Omental fat pad (tissue), 4 donors: ENCODE data around the gene MLH1. TPM values are rescaled to one million over a fixed set of nuclear protein-coding genes. Genes with fewer than 3 reads are reported as not detected.

Experiments
- ATAC-seq: fragments of 150-250 bp; one replicate; pipeline ENCODE4 v1.9.1; 2016; ENCODE audit warnings: mild to moderate bottlenecking, moderate library complexity; ENCODE audit not compliant: low FRiP score
- DNase-seq: peaks from one replicate; pipeline ENCODE4 v3.0.0-alpha.2; 2019; ENCODE audit warnings: low spot score
- total RNA-seq, 4 donors: library from RNA; depleted of rRNA; stranded (reverse); fragments of >200 nt; gene quantifications; one replicate each; pipeline ENCODE4 v1.1.0, GENCODE V29; 2016
- TF ChIP-seq, protein P1 (sequence below), 3 donors: fragments of 450-650 bp; IDR thresholded peaks; one replicate each; pipeline ENCODE4 v1.5.1; 2016 to 2017; ENCODE audit warnings: antibody characterized with exemption in 3 of 3, mild to moderate bottlenecking in 3 of 3, moderate library complexity in 2 of 3

MLH1 gene
- total RNA-seq, 4 donors from 2014 or later: 23.2 to 30.3 (median 28.6) TPM

DNA sequence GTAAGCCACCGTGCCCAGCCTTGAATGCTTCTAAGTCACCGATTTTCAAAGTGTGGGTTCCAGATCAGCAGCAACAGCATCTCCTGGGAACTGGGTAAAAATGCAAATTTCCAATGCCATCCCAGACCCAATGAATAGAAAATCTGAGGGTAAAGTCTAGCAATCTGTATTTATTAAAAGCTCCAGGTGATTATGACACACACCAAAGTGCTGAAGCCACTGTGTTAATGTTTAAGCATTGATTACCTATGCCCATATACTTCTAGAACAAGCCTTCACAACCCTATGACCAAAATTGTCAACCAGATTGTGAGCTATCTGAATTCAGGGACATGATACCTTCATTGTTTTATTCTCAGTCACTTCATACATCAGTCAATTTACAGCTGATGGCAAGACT is 94.6 kb downstream of the MLH1 start:
- no peak for DNase-seq
- ATAC-seq: no peak

GRCh38 chr3:37092484-37092883 is 99.2 kb downstream of the MLH1 start:
- TF ChIP-seq, protein P1, sequence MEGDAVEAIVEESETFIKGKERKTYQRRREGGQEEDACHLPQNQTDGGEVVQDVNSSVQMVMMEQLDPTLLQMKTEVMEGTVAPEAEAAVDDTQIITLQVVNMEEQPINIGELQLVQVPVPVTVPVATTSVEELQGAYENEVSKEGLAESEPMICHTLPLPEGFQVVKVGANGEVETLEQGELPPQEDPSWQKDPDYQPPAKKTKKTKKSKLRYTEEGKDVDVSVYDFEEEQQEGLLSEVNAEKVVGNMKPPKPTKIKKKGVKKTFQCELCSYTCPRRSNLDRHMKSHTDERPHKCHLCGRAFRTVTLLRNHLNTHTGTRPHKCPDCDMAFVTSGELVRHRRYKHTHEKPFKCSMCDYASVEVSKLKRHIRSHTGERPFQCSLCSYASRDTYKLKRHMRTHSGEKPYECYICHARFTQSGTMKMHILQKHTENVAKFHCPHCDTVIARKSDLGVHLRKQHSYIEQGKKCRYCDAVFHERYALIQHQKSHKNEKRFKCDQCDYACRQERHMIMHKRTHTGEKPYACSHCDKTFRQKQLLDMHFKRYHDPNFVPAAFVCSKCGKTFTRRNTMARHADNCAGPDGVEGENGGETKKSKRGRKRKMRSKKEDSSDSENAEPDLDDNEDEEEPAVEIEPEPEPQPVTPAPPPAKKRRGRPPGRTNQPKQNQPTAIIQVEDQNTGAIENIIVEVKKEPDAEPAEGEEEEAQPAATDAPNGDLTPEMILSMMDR (IDR thresholded peaks at IDR 0.05): no peak
- ATAC-seq (no peak), DNase-seq (no peak)

More for the DNA sequence above, 94.6 kb downstream of the MLH1 start:
- TF ChIP-seq, protein P1 (IDR thresholded peaks at IDR 0.05): no peak

DNA sequence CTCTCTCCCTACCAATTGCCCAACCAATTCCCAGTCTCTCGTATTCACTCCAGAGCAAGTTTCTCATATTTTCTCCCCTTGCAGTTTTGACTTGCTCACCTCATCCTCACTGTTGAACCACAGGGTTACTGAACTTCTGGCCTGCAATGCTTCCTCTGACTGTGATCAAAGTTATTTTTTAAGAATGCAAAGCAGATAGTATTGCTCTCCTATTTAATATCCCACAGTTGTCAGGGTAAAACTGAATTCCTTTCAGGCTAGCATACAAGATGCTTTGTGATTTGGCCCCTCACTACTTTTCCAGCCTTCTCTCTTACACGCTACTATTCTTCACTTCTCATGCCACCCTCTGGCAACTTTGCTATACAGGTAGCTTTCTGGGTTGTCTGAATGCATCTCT is 100.2 kb downstream of the MLH1 start:
- ATAC-seq: no peak
- TF ChIP-seq, protein P1 (IDR thresholded peaks at IDR 0.05): no peak
- DNase-seq: no peak

DNA sequence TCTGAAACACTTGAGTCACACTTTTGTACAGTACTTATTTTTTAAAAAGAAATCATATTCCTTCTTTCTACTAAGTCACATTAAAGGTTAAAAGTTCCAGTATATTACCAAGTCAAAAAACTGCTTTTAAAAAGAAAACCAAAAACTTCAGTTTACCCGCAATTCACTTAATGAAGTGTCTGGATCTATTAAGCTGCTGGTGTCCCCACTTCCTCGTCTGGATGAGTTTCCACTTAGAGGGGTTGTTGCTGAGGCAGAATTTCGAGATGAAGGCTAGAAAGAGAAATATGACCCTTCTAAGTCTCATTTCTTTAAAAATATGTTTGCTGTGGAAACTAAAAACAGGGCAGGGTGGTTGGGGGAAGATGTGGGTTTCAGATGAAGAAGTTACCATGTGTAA is 101.3 kb downstream of the MLH1 start:
- ATAC-seq: no peak
- TF ChIP-seq, protein P1 (IDR thresholded peaks at IDR 0.05): no peak
- no peak for DNase-seq

DNA sequence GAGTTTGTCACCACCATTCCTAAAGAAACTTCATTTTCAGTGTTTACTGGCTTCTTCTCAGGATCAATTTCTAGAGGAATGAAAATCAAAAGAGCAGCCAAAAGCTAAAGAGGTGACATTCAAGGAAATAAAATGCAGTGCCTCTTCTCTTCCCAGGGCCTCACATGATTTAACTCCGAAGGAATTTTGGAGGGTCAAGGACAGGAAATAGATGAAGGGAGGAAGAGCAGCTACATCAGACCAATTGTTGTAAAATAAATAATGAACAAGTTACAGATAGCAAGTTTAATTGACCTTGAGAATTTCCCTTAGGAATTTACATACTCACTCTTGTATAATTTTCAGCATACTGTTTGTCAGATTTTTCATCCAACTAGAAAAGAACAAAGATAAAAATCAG is 103.0 kb downstream of the MLH1 start:
- ATAC-seq (no peak), DNase-seq (no peak)
- TF ChIP-seq, protein P1 (IDR thresholded peaks at IDR 0.05): no peak

GRCh38 chr3:37096975-37097374 is 103.7 kb downstream of the MLH1 start:
- DNase-seq: no peak
- TF ChIP-seq, protein P1 (IDR thresholded peaks at IDR 0.05): no peak
- no peak for ATAC-seq

- ATAC-seq: no peak
- DNase-seq: no peak
Measured at GRCh38 chr3:37097776-37098175, 104.5 kb downstream of the MLH1 start.

More at GRCh38 chr3:37097776-37098175, 104.5 kb downstream of the MLH1 start:
- TF ChIP-seq, protein P1 (IDR thresholded peaks at IDR 0.05): no peak
